Measurements from ENCODE around the gene INO80D. TPM values are rescaled to one million over a fixed set of nuclear protein-coding genes. Genes with fewer than 3 reads are reported as not detected.
"Not testable (repeated sequence)": the region's sequence is repeated elsewhere in the genome, so short reads cannot be mapped to it uniquely, and the experiment has no call there.

INO80D gene
- total RNA-seq, 3 donors from 2014 or later (not counting 1 experiment from before 2014, with no cell fraction given), result 59.6 to 64.7 (median 63.9) TPM

DNA sequence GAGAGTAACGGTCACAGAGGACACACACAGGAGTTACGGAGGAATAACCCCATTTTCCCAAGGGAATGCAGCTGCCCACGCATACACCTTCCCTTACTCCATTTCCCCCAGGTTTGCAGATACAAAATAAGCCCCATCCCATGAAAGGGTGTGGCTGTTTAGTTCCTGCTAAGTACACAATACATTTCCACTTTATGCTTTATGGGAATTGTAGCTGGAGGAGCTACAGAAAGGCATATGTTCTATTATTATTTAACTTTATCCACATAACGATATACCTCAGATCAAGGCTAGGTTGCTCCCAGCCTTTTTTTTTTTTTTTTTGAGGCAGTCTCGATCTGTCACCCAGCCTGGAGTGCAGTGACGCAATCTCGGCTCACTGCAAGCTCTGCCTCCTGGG is 22.7 kb upstream of the INO80D start:
- Histone ChIP-seq H3K27me3 (ENCODE audit: control insufficient read depth, insufficient read depth, low read length) (no peaks in the 10 kb centered on the region), H3K9me3 (ENCODE audit: control insufficient read depth, insufficient read depth, low read length) (no peaks in the 10 kb centered on the region), H3K36me3 (ENCODE audit: control insufficient read depth, insufficient read depth, low read length) (no peaks in the 10 kb centered on the region), H3K27ac (ENCODE audit: low read length) (no peak overlapping the region), H3K4me3 (ENCODE audit: low read length) (no peak overlapping the region), H3K4me1 (ENCODE audit: control insufficient read depth, insufficient read depth, low read length) (no peaks in the 10 kb centered on the region)
- Mint-ChIP-seq H3K9me3 (no peaks in the 10 kb centered on the region), H3K4me3 (no peak overlapping the region), H3K36me3 (no peaks in the 10 kb centered on the region), H3K27me3 (ENCODE audit: low read depth in 2 of 2) (no peaks in the 10 kb centered on the region), H3K4me1 (no peaks in the 10 kb centered on the region), H3K27ac (no peak overlapping the region)
- intact Hi-C loops (cut with micrococcal nuclease), result no loop called here
- TF ChIP-seq, protein P1, sequence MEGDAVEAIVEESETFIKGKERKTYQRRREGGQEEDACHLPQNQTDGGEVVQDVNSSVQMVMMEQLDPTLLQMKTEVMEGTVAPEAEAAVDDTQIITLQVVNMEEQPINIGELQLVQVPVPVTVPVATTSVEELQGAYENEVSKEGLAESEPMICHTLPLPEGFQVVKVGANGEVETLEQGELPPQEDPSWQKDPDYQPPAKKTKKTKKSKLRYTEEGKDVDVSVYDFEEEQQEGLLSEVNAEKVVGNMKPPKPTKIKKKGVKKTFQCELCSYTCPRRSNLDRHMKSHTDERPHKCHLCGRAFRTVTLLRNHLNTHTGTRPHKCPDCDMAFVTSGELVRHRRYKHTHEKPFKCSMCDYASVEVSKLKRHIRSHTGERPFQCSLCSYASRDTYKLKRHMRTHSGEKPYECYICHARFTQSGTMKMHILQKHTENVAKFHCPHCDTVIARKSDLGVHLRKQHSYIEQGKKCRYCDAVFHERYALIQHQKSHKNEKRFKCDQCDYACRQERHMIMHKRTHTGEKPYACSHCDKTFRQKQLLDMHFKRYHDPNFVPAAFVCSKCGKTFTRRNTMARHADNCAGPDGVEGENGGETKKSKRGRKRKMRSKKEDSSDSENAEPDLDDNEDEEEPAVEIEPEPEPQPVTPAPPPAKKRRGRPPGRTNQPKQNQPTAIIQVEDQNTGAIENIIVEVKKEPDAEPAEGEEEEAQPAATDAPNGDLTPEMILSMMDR (IDR thresholded peaks at IDR 0.05), result no peak
- no peak for ATAC-seq
- WGBS (ENCODE audit: insufficient coverage), result 91% methylated on average over 6 of the region's 7 CpGs
- DNase-seq, result no peak

DNA sequence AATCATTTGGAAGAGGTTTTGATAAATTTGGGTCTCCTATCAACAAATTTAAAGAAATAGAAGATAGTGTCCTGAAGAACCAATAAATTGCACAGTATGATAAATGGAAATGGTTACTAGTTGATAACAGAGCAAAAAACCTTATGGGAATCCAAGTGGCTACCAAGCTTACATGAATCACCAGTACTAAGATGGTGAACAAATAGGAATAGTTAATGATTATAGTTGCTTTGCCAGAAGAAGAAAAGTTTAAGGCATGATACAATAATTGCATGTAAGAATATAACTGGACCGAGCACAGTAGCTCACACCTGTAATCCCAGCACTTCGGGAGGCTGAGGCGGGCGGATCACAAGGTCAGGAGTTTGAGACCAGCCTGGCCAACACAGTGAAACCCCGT is 19.6 kb upstream of the INO80D start:
- ATAC-seq (no peak), DNase-seq (no peak)
- Histone ChIP-seq H3K4me1 (ENCODE audit: control insufficient read depth, insufficient read depth, low read length) (no peaks in the 10 kb centered on the region), H3K27me3 (ENCODE audit: control insufficient read depth, insufficient read depth, low read length) (no peaks in the 10 kb centered on the region), H3K4me3 (ENCODE audit: low read length) (no peak overlapping the region), H3K27ac (ENCODE audit: low read length) (no peak overlapping the region), H3K9me3 (ENCODE audit: control insufficient read depth, insufficient read depth, low read length) (no peaks in the 10 kb centered on the region), H3K36me3 (ENCODE audit: control insufficient read depth, insufficient read depth, low read length) (peaks cover 3% of the 10 kb centered on the region)
- H3K4me3 Mint-ChIP-seq, result no peak overlapping the region
- H3K36me3 Mint-ChIP-seq, result no peaks in the 10 kb centered on the region
- no peaks in the 10 kb centered on the region for H3K4me1 Mint-ChIP-seq
- WGBS (ENCODE audit: insufficient coverage), result 100% methylated on average over 5 of the region's 5 CpGs
- no peak overlapping the region for H3K27ac Mint-ChIP-seq
- TF ChIP-seq, protein P1 (IDR thresholded peaks at IDR 0.05), result no peak
- intact Hi-C loops (cut with micrococcal nuclease), result no loop called here
- no peaks in the 10 kb centered on the region for H3K27me3 Mint-ChIP-seq (ENCODE audit: low read depth in 2 of 2)
- no peaks in the 10 kb centered on the region for H3K9me3 Mint-ChIP-seq

DNA sequence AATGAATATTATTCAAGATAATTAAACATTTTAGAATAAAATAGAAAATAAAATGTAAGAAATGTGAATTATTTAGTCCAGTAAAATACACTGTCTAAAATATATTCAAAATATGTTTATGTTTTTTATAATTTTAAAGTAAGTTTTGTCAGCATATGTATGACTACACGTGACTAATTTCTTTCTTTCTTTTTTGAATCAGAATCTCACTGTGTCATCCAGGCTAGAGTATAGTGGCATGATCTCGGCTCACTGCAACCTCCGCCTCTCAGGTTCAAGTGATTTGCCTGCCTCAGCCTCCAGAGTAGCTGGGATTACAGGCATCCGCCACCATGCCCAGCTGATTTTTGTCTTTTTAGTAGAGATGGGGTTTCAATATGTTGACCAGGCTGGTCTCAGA is 19.1 kb upstream of the INO80D start:
- Mint-ChIP-seq H3K36me3 (no peaks in the 10 kb centered on the region), H3K4me1 (no peaks in the 10 kb centered on the region), H3K9me3 (no peaks in the 10 kb centered on the region), H3K4me3 (no peak overlapping the region), H3K27ac (no peak overlapping the region), H3K27me3 (ENCODE audit: low read depth in 2 of 2) (no peaks in the 10 kb centered on the region)
- Histone ChIP-seq H3K36me3 (ENCODE audit: control insufficient read depth, insufficient read depth, low read length) (peaks cover 3% of the 10 kb centered on the region), H3K4me1 (ENCODE audit: control insufficient read depth, insufficient read depth, low read length) (no peaks in the 10 kb centered on the region), H3K4me3 (ENCODE audit: low read length) (no peak overlapping the region), H3K9me3 (ENCODE audit: control insufficient read depth, insufficient read depth, low read length) (no peaks in the 10 kb centered on the region), H3K27me3 (ENCODE audit: control insufficient read depth, insufficient read depth, low read length) (no peaks in the 10 kb centered on the region), H3K27ac (ENCODE audit: low read length) (no peak overlapping the region)
- TF ChIP-seq, protein P1 (IDR thresholded peaks at IDR 0.05), result no peak
- no peak for ATAC-seq
- 93% methylated on average over 4 of the region's 4 CpGs for WGBS (ENCODE audit: insufficient coverage)
- intact Hi-C loops (cut with micrococcal nuclease), result no loop called here
- no peak for DNase-seq

DNA sequence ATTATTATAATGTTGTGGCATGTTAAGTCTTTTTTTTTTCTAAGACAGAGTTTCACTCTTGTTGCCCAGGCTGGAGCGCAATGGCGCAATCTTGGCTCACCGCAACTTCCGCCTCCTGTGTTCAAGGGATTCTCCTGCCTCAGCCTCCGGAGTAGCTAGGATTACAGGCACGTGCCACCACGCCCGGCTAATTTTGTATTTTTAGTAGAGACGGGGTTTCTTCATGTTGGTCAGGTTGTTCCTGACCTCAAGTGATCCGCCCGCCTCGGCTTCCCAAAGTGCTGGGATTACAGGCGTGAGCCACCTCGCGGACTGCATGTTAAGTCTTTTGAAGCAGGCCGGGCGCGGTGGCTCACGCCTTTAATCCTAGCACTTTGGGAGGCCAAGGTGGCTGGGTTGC is 12.9 kb upstream of the INO80D start:
- H3K36me3 Mint-ChIP-seq; H3K9me3 ChIP-seq (ENCODE audit: control insufficient read depth, insufficient read depth, low read length); H3K9me3 Mint-ChIP-seq; H3K4me3 ChIP-seq (ENCODE audit: low read length); H3K4me1 ChIP-seq (ENCODE audit: control insufficient read depth, insufficient read depth, low read length); H3K27me3 ChIP-seq (ENCODE audit: control insufficient read depth, insufficient read depth, low read length); ATAC-seq; H3K4me1 Mint-ChIP-seq; H3K27ac Mint-ChIP-seq; H3K27ac ChIP-seq (ENCODE audit: low read length); H3K27me3 Mint-ChIP-seq (ENCODE audit: low read depth in 2 of 2); H3K36me3 ChIP-seq (ENCODE audit: control insufficient read depth, insufficient read depth, low read length); intact Hi-C loops (cut with micrococcal nuclease); DNase-seq; H3K4me3 Mint-ChIP-seq: not testable (repeated sequence)
- WGBS (ENCODE audit: insufficient coverage), result 97% methylated on average over 19 of the region's 19 CpGs

All from natural killer cell (primary cell).